NCI-H526 treated with DMSO at 0.1 percent for 48 hours (cell line): ENCODE data around the gene CELF1.
A peak's percentile ranks its signal among the peaks of the same experiment; 100 is the strongest.

Experiments used
- DNase-seq: peaks from one replicate; lab custom pipeline; 2025; lab: John Stamatoyannopoulos, UW

CELF1 gene

GRCh38 chr11:47483457-47483856 lies 69.5 kb downstream of the CELF1 start:
- DNase-seq, result no peak

GRCh38 chr11:47480762-47481161 lies 72.2 kb downstream of the CELF1 start:
- no peak for DNase-seq

GRCh38 chr11:47478651-47479329 lies 74.1 kb downstream of the CELF1 start:
- no peak for DNase-seq

- DNase-seq, result no peak
These were observed 75.2 kb downstream of the CELF1 start for GRCh38 chr11:47477753-47478152.

- no peak for DNase-seq
These were observed 75.6 kb downstream of the CELF1 start for GRCh38 chr11:47477323-47477722.

- no peak for DNase-seq
These were observed 82.3 kb downstream of the CELF1 start for GRCh38 chr11:47470671-47471070.

- no peak for DNase-seq
These were observed 83.4 kb downstream of the CELF1 start for GRCh38 chr11:47469361-47470179.

GRCh38 chr11:47468598-47469214 lies 84.2 kb downstream of the CELF1 start:
- no peak for DNase-seq

GRCh38 chr11:47467357-47467756 lies 85.6 kb downstream of the CELF1 start:
- DNase-seq, result no peak

- DNase-seq, result no peak
These were observed 86.2 kb downstream of the CELF1 start for GRCh38 chr11:47466701-47467250.

GRCh38 chr11:47466201-47466600 lies 86.7 kb downstream of the CELF1 start:
- DNase-seq, result no peak

- DNase-seq, result no peak
These were observed 88.4 kb downstream of the CELF1 start for GRCh38 chr11:47464483-47464882.

GRCh38 chr11:47461876-47462275 lies 91.1 kb downstream of the CELF1 start:
- DNase-seq, result no peak

GRCh38 chr11:47460571-47461235 lies 92.2 kb downstream of the CELF1 start:
- no peak for DNase-seq

GRCh38 chr11:47454258-47454671 lies 98.7 kb downstream of the CELF1 start:
- peak; percentile 69 for DNase-seq

GRCh38 chr11:47453365-47453764 lies 99.6 kb downstream of the CELF1 start:
- DNase-seq, result no peak

- no peak for DNase-seq
These were observed 100.9 kb downstream of the CELF1 start for GRCh38 chr11:47451990-47452389.

GRCh38 chr11:47451436-47451835 lies 101.5 kb downstream of the CELF1 start:
- no peak for DNase-seq

GRCh38 chr11:47449541-47449940 lies 103.4 kb downstream of the CELF1 start:
- no peak for DNase-seq

- DNase-seq, result no peak
These were observed 104.1 kb downstream of the CELF1 start, which contains the start of gene RAPSN for GRCh38 chr11:47448566-47449427. RAPSN (minus strand) TSS chr11:47449136; CDS start chr11:47448964, 172 bp downstream.

- DNase-seq, result no peak
These were observed 105.0 kb downstream of the CELF1 start for GRCh38 chr11:47447906-47448305.
